HCT116 (cell line): ENCODE measurements around the gene GRK1. TPM values are rescaled to one million over a fixed set of nuclear protein-coding genes. Genes with fewer than 3 reads are reported as not detected.

Experiments
- ATAC-seq: fragments of 200-7000 bp; cut with Tn5 transposase; 2 replicates; pipeline ENCODE4 v1.9.1; 2020; ENCODE audit warnings: mild to moderate bottlenecking, moderate library complexity
- BruUV-seq: library from RNA; stranded (reverse); fragments of 400-500 nt; replicated peaks from 2 replicates; lab custom pipeline; 2021; lab: Mats Ljungman, UMichigan
- CTCF ChIA-PET: fragments of 300-600 bp; sonication (Branson Sonifier 250); formaldehyde crosslinking; loops from one replicate; lab custom pipeline; 2021; ENCODE audit warnings: antibody characterized with exemption; lab: Charles Lee
- POLR2A ChIA-PET: fragments of 300-600, 350-600 bp; sonication (Branson Sonifier 250); formaldehyde crosslinking; loops from one replicate; lab custom pipeline; 2021; ENCODE audit warnings: antibody characterized with exemption; lab: Charles Lee
- RAD21 ChIA-PET, 2 experiments: fragments of 300-600 bp; sonication (Branson Sonifier 250); formaldehyde crosslinking; loops; one replicate each; lab custom pipeline; 2023; ENCODE audit warnings: low total read pairs in 2 of 2; ENCODE audit not compliant: uncharacterized antibody in 2 of 2, unreplicated experiment in 2 of 2, low non-redundant PET in 1 of 2; lab: Charles Lee
- DNase-seq: peaks from one replicate; pipeline ENCODE4 v3.0.0-alpha.2; 2010; ENCODE audit warnings: low read depth, low spot score
- H2AFZ ChIP-seq: fragments of 200-600 bp; shearing (Covaris generic), sonication (generic); 2 replicates; pipeline ENCODE4 v1.6.1; 2017; ENCODE audit warnings: low read depth, mixed run types, mixed read lengths, antibody characterized with exemption, low read length; ENCODE audit not compliant: poor library complexity, severe bottlenecking
- H3K27ac ChIP-seq: 2 replicates; pipeline ENCODE4 v1.5.1; 2012; ENCODE audit warnings: low read depth, low read length
- H3K27me3 ChIP-seq: fragments of 200-600 bp; sonication (generic); 2 replicates; pipeline ENCODE4 v1.6.1; 2016; ENCODE audit warnings: mixed run types, low read length, mixed read lengths; ENCODE audit not compliant: insufficient read depth
- H3K36me3 ChIP-seq, 2 experiments: fragments of 200-500 bp in 1 of 2; fragments of 200-600 bp in 1 of 2; sonication (Bioruptor generic) in 1 of 2; sonication (generic) in 1 of 2; 2 replicates each; pipeline versions ENCODE4 v1.5.1 to v1.6.1; 2014 to 2016; ENCODE audit warnings: low read length in 2 of 2, inconsistent platforms in 1 of 2, mixed read lengths in 1 of 2, mixed run types in 1 of 2; ENCODE audit not compliant: insufficient read depth in 2 of 2, control insufficient read depth in 1 of 2
- H3K4me1 ChIP-seq, 2 experiments: fragments of 200-600 bp in 1 of 2; sonication (generic) in 1 of 2; 2 replicates each; pipeline versions ENCODE4 v1.5.1 to v1.6.1; 2012 to 2017; ENCODE audit warnings: low read length in 2 of 2, inconsistent platforms in 1 of 2, mild to moderate bottlenecking in 1 of 2, mixed read lengths in 1 of 2, mixed run types in 1 of 2, moderate library complexity in 1 of 2; ENCODE audit not compliant: insufficient read depth in 2 of 2, control insufficient read depth in 1 of 2
- H3K4me2 ChIP-seq: fragments of 200-600 bp; sonication (generic); 2 replicates; pipeline ENCODE4 v1.6.1; 2017; ENCODE audit warnings: mixed run types, low read length, mixed read lengths
- H3K4me3 ChIP-seq, 2 experiments: fragments of 200-600 bp in 1 of 2; sonication (generic) in 1 of 2; replicated peaks in 1 of 2; 2 replicates each; pipeline ENCODE4 v1.5.1; 2011 to 2016; ENCODE audit warnings: low read length in 2 of 2, control low read depth in 1 of 2, low read depth in 1 of 2, mild to moderate bottlenecking in 1 of 2, mixed read lengths in 1 of 2, mixed run types in 1 of 2
- H3K79me2 ChIP-seq: fragments of 200-600 bp; sonication (generic); 2 replicates; pipeline ENCODE4 v1.6.1; 2017; ENCODE audit warnings: mild to moderate bottlenecking, mixed run types, low read length, moderate library complexity, mixed read lengths; ENCODE audit not compliant: insufficient read depth
- H3K9ac ChIP-seq: fragments of 200-600 bp; sonication (generic); 2 replicates; pipeline ENCODE4 v1.6.1; 2016; ENCODE audit warnings: low read length, mixed read lengths
- H3K9me2 ChIP-seq: fragments of 200-600 bp; sonication (generic), shearing (Covaris generic); 2 replicates; pipeline ENCODE4 v1.6.1; 2017; ENCODE audit warnings: mixed run types, mild to moderate bottlenecking, moderate library complexity; ENCODE audit not compliant: insufficient read depth
- H3K9me3 ChIP-seq, 2 experiments: fragments of 200-500 bp in 1 of 2; fragments of 200-600 bp in 1 of 2; sonication (Bioruptor generic) in 1 of 2; sonication (generic) in 1 of 2; 2 replicates each; pipeline ENCODE4 v1.6.1; 2014 to 2017; ENCODE audit warnings: low read length in 2 of 2, mixed read lengths in 2 of 2, inconsistent platforms in 1 of 2, low read depth in 1 of 2, mild to moderate bottlenecking in 1 of 2, mixed run types in 1 of 2, moderate library complexity in 1 of 2; ENCODE audit not compliant: control insufficient read depth in 1 of 2, insufficient read depth in 1 of 2
- H4K20me1 ChIP-seq: fragments of 200-600 bp; sonication (generic), shearing (Covaris generic); 2 replicates; pipeline ENCODE4 v1.6.1; 2017; ENCODE audit warnings: mixed run types, mild to moderate bottlenecking, moderate library complexity; ENCODE audit not compliant: insufficient read depth
- EGR1 ChIP-seq: IDR thresholded peaks from 2 replicates; pipeline ENCODE4 v1.6.1; 2012; ENCODE audit warnings: low read depth
- ELF1 ChIP-seq: IDR thresholded peaks from 2 replicates; pipeline ENCODE4 v1.6.1; 2012; ENCODE audit warnings: low read depth, borderline replicate concordance
- EZH2 ChIP-seq: fragments of 200-600 bp; sonication (generic); IDR thresholded peaks from 2 replicates; pipeline ENCODE4 v1.6.1; 2017; ENCODE audit warnings: antibody characterized with exemption, mixed run types
- EZH2phosphoT487 ChIP-seq: fragments of 200-600 bp; IDR thresholded peaks from 2 replicates; pipeline ENCODE4 v1.6.1; 2018; ENCODE audit warnings: antibody characterized with exemption, borderline replicate concordance
- FOSL1 ChIP-seq: IDR thresholded peaks from 2 replicates; pipeline ENCODE4 v1.6.1; 2012; ENCODE audit warnings: low read depth
- JUND ChIP-seq: IDR thresholded peaks from 2 replicates; pipeline ENCODE4 v1.6.1; 2012
- MAX ChIP-seq: IDR thresholded peaks from 2 replicates; pipeline ENCODE4 v1.6.1; 2012
- POLR2A ChIP-seq: IDR thresholded peaks from 2 replicates; pipeline ENCODE4 v1.7.0; 2011; ENCODE audit warnings: borderline replicate concordance; ENCODE audit not compliant: insufficient read depth, insufficient read length; ENCODE audit errors: extremely low read depth
- RAD21 ChIP-seq: IDR thresholded peaks from 2 replicates; pipeline ENCODE4 v1.6.1; 2012; ENCODE audit warnings: low read depth, mild to moderate bottlenecking
- SIN3A ChIP-seq: IDR thresholded peaks from 2 replicates; pipeline ENCODE4 v1.6.1; 2012; ENCODE audit warnings: low read depth
- SP1 ChIP-seq: IDR thresholded peaks from 2 replicates; pipeline ENCODE4 v1.6.1; 2012; ENCODE audit warnings: low read depth
- TCF7L2 ChIP-seq: IDR thresholded peaks from 2 replicates; pipeline ENCODE4 v1.7.0; 2011; ENCODE audit warnings: borderline replicate concordance, inconsistent platforms; ENCODE audit not compliant: insufficient read depth, insufficient read length; ENCODE audit errors: extremely low read depth
- YY1 ChIP-seq: IDR thresholded peaks from 2 replicates; pipeline ENCODE4 v1.6.1; 2011; ENCODE audit warnings: low read length, low read depth, moderate library complexity, mild to moderate bottlenecking; ENCODE audit not compliant: insufficient replicate concordance; ENCODE audit errors: extremely low read depth
- ZNF274 ChIP-seq: fragments of 200-500 bp; sonication (Bioruptor generic); IDR thresholded peaks from 2 replicates; pipeline ENCODE4 v1.6.1; 2014; ENCODE audit warnings: mild to moderate bottlenecking, low read depth, low read length, inconsistent platforms
- intact Hi-C: fragments of 100-400 bp; cut with micrococcal nuclease; formaldehyde crosslinking; loops from 2 replicates; pipeline ENCODE4 v1.10.0; 2022
- total RNA-seq: library from RNA; stranded (reverse); gene quantifications from one replicate; pipeline ENCODE4 v1.2.1, GENCODE V29; 2021; ENCODE audit not compliant: unreplicated experiment
- TF ChIP-seq, protein P1 (sequence below): IDR thresholded peaks from 2 replicates; pipeline ENCODE4 v1.6.1; 2011; ENCODE audit warnings: mild to moderate bottlenecking, low read length, moderate library complexity; ENCODE audit not compliant: insufficient replicate concordance; ENCODE audit errors: extremely low read depth
- TF ChIP-seq, protein P2 (sequence below), 3 experiments: fragments of 200-600 bp in 1 of 3; sonication (generic) in 1 of 3; IDR thresholded peaks in 2 of 3; conservative IDR thresholded peaks in 1 of 3; 2 replicates each; pipeline ENCODE4 v1.5.1; 2012 to 2017; ENCODE audit warnings: low read depth in 2 of 3, low read length in 2 of 3, antibody characterized with exemption in 1 of 3, borderline replicate concordance in 1 of 3, control low read depth in 1 of 3, mild to moderate bottlenecking in 1 of 3, mixed read lengths in 1 of 3, mixed run types in 1 of 3, moderate library complexity in 1 of 3; ENCODE audit not compliant: insufficient read depth in 1 of 3

The GRK1 gene
- total RNA-seq, 1 experiment from 2014 or later: not detected

DNA sequence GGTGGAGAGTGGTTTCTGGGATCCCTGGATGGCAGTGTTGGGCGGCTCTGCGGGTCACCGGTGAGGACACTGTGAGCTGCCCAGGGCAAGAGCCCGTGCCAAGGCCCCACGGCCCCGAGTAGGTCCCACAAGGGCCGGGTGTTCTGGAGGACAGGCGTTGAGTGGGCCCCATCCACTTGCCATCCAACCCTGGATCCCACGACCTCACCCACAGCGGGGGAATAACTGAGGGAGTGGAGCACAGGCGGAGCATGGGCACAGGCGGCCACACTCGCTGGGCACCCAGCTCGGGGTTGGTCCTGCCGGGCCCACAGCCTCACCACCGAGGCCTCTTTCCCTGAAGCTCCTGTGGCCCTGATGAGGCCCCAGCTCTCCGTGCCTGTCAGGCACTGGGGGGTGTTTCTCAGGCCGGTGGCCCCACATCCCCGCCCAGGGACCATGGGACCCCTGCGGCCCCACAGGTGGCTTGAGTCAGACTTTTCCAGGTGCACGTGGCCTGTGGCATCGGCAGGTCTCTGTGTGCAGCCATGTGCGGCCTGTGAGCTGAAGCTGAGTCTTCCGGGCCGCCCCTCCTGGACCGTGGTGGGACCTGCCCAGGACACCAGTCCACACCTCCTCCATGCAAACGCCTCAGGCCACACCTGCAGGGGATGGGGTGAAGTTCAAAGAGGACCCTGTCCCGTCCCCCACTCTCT lies 108.6 kb downstream of the GRK1 start:
- ATAC-seq (no peak), DNase-seq (no peak)
- Histone ChIP-seq H3K9me3 (no peaks in the 10 kb centered on the region), H3K9ac (no peak overlapping the region), H3K79me2 (no peaks in the 10 kb centered on the region), H3K9me2 (no peaks in the 10 kb centered on the region), H3K27me3 (no peaks in the 10 kb centered on the region), H2AFZ (no peak overlapping the region), H3K36me3 (no peaks in the 10 kb centered on the region), H3K27ac (no peak overlapping the region), H3K4me3 (no peak overlapping the region), H3K4me1 (peaks cover 0 to 8% of the 10 kb centered on the region in 2 experiments; a peak in 2 of 4 replicates), H4K20me1 (no peaks in the 10 kb centered on the region), H3K4me2 (no peak overlapping the region)
- TF ChIP-seq SIN3A (no peak), EZH2phosphoT487 (no peak), FOSL1 (no peak), YY1 (no peak), ELF1 (no peak), ZNF274 (no peak), EZH2 (no peak), JUND (no peak), TCF7L2 (no peak), RAD21 (no peak), MAX (no peak), POLR2A (no peak), SP1 (no peak), EGR1 (no peak)
- TF ChIP-seq, protein P1, sequence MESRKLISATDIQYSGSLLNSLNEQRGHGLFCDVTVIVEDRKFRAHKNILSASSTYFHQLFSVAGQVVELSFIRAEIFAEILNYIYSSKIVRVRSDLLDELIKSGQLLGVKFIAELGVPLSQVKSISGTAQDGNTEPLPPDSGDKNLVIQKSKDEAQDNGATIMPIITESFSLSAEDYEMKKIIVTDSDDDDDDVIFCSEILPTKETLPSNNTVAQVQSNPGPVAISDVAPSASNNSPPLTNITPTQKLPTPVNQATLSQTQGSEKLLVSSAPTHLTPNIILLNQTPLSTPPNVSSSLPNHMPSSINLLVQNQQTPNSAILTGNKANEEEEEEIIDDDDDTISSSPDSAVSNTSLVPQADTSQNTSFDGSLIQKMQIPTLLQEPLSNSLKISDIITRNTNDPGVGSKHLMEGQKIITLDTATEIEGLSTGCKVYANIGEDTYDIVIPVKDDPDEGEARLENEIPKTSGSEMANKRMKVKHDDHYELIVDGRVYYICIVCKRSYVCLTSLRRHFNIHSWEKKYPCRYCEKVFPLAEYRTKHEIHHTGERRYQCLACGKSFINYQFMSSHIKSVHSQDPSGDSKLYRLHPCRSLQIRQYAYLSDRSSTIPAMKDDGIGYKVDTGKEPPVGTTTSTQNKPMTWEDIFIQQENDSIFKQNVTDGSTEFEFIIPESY: no peak
- TF ChIP-seq, protein P2, sequence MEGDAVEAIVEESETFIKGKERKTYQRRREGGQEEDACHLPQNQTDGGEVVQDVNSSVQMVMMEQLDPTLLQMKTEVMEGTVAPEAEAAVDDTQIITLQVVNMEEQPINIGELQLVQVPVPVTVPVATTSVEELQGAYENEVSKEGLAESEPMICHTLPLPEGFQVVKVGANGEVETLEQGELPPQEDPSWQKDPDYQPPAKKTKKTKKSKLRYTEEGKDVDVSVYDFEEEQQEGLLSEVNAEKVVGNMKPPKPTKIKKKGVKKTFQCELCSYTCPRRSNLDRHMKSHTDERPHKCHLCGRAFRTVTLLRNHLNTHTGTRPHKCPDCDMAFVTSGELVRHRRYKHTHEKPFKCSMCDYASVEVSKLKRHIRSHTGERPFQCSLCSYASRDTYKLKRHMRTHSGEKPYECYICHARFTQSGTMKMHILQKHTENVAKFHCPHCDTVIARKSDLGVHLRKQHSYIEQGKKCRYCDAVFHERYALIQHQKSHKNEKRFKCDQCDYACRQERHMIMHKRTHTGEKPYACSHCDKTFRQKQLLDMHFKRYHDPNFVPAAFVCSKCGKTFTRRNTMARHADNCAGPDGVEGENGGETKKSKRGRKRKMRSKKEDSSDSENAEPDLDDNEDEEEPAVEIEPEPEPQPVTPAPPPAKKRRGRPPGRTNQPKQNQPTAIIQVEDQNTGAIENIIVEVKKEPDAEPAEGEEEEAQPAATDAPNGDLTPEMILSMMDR (IDR thresholded peaks at IDR 0.05 in 2 of 3, conservative IDR thresholded peaks at IDR 0.05 in 1 of 3; ENCODE audit: borderline replicate concordance in 1 of 3, insufficient read depth in 1 of 3, low read depth in 2 of 3, low read length in 2 of 3): no peak
- BruUV-seq: no TSS peak
- intact Hi-C loops: no loop called here
- POLR2A ChIA-PET: no interaction called here
- RAD21 ChIA-PET: no interaction called here
- CTCF ChIA-PET: no interaction called here
